ENCODE measurements around the gene PAX5.

Gene PAX5

GRCh38 chr9:36961051-36961450 lies 73.0 kb downstream of the PAX5 start:
- peak; percentile 48 for DNase-seq (ENCODE audit: low spot score)

GRCh38 chr9:36960575-36960955 lies 73.5 kb downstream of the PAX5 start:
- DNase-seq (ENCODE audit: low spot score) = peak; percentile 18

DNA sequence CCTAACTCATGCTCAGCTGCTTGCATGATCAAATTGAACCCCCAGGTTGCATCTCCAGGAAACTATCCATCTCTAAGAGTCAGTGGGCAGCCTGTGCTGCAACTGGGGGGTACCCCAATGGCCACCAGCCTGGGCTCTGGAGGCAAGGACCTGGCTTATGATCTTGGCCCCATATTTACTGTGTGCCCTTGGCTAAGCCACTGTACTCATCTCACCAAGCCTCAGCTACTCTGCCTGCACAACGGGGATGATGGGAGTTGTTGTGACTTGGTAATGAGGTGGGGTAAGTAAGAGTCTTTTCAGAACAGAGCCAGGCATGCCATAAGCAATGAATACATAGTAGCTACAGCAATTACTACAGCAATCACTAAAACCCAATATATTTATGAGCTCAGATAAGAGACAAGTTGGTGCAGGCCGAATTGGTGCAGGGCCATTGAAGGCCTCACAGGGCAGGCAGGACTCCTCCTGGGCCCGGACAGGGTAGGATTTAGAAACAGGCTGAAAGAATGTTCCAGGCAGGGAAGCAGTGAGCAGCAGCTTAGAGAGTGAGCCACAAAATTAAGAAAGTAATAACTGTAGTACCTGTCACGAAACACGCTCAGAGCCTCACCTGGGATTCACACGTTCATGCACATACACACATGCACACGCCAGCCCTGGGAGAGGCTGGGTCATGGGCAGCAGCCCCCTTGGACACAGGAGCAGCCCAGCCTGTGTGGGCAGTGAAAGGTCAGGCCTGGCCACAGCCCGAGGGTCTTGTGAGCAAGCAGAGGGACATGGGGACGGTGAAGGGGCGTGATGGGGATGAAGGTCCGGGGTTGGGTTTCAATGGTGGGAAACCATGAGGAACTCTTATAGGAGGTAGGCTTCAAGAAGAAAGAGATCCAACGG lies 74.1 kb downstream of the PAX5 start:
- peak; percentile 36 for DNase-seq (ENCODE audit: low spot score)

- DNase-seq (ENCODE audit: low spot score) = peak; percentile 21
Measured at GRCh38 chr9:36956908-36957307, 77.2 kb downstream of the PAX5 start.

DNA sequence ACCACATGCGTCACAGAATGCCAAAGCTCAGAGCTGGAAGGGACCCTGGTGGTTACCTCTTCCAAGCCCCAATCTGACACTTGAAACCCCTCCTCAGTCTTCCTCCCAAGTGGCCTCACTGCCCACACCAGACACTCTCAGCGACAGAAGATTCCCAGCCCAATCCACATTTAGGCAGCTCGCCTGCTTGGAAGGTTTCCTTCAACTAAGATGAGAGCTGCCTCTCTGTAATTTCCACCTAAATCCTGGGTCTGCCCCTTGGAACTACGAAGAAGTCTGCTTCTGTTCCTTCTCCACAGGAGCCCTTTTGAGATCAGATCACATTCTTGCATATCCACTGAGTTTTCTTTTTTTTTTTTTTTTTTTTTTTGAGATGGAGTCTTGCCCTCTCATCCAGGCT lies 83.7 kb downstream of the PAX5 start:
- no peak for DNase-seq (ENCODE audit: low spot score)

GRCh38 chr9:36949466-36949865 lies 84.6 kb downstream of the PAX5 start:
- DNase-seq (ENCODE audit: low spot score) = no peak

- DNase-seq (ENCODE audit: low spot score) = no peak
Measured at GRCh38 chr9:36948051-36948450, 86.0 kb downstream of the PAX5 start.

GRCh38 chr9:36946653-36947052 lies 87.4 kb downstream of the PAX5 start:
- no peak for DNase-seq (ENCODE audit: low spot score)

DNA sequence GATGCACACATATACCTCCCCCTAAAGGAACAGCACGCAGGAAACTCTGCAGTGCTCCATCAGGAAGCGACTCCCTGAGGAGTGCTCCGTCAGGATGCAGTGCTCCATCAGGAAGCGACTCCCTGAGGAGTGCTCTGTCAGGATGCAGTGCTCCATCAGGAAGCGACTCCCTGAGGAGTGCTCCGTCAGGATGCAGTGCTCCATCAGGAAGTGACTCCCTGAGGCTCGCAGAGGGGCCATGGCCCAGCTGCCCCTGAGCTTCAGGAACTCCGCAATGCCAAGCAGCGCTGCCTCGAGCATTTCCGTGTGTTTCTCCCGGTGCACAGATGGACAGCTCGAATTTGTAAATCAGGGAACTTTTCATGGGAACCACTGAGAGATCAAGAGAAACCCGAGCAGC lies 88.1 kb downstream of the PAX5 start:
- DNase-seq (ENCODE audit: low spot score) = no peak

- no peak for DNase-seq (ENCODE audit: low spot score)
Measured at GRCh38 chr9:36942891-36943290, 91.2 kb downstream of the PAX5 start.

DNA sequence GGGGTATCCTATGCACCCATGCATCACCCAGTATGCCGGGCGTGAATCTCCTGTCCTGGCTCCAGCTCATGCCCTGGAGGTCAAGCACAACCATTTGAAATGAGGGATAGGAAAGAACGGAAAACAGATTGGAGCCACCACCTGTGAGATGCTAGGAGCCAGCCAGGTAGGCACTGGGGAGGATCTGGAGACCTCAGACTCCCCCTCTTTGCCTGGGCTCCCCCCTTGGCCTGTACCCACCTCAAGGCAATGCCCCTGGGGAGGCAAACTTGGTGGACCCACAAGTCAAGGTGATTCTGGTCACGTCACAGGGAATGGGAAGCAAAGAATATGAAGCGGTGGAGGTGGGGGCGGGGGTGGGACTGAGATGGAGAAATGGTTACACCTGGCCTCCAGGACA lies 92.6 kb downstream of the PAX5 start:
- peak; percentile 28 for DNase-seq (ENCODE audit: low spot score)

GRCh38 chr9:36940881-36941280 lies 93.2 kb downstream of the PAX5 start:
- peak; percentile 32 for DNase-seq (ENCODE audit: low spot score)

- DNase-seq (ENCODE audit: low spot score) = peak; percentile 27
Measured at GRCh38 chr9:36940500-36940853, 93.6 kb downstream of the PAX5 start.

GRCh38 chr9:36939655-36940499 lies 94.2 kb downstream of the PAX5 start:
- peak; percentile 44 for DNase-seq (ENCODE audit: low spot score)

DNA sequence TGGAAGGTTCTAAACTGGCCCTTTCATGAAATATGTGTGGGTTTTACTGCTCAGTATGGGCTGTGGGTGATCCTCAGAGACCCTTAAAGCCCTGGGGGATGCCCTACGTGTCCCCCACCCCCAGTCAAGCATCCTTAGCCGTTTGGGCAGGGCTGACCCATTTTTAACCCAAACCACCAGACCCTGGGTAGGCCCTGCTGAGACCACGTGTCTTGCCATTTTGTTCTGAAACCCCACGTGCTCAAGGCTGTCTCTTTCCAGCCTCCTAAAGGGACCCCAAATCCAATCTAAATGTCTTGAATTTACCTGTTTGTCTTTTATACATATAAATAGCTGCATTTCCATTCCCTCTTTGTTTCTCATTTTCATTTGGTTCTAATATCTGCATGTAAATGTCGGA lies 94.9 kb downstream of the PAX5 start:
- peak; percentile 21 for DNase-seq (ENCODE audit: low spot score)

- DNase-seq (ENCODE audit: low spot score) = peak; percentile 20
Measured at GRCh38 chr9:36938617-36939016, 95.5 kb downstream of the PAX5 start.

- no peak for DNase-seq (ENCODE audit: low spot score)
Measured at GRCh38 chr9:36937951-36938350, 96.1 kb downstream of the PAX5 start.

DNA sequence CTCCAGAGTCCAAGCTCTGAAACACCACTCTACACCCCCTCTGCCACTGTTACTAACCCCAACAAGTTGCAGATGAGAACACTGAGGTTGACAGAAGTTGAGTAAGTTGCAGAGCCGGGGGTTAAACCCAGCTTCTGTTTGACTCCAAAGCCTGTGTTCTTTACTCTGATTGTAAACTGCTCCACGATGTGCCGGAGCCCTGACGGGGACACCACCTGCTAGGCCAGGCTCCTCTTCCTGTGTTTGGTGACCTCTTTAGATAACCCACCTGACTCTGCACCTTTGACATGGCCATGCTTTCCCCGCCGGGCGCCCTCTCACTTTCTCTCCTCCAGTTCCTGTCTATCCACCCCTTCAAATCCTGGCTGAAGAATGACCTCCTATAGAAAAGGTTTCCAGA lies 96.7 kb downstream of the PAX5 start:
- DNase-seq (ENCODE audit: low spot score) = peak; percentile 27

DNA sequence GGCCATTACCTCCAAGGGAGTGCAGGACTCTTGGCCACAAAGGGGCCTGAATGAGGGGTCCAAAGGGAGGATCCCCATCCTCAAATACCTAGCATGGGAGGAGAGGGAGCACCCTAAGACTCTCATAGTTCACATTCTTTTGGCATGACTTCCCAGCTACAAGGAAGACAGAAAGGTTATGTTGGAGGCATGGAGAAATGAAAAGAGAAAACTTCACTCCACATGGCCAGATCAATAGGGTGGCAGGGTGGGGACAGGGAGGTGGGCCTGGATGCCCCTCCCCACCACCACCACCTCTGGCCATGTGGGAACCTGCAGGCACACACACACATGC lies 97.6 kb downstream of the PAX5 start:
- DNase-seq (ENCODE audit: low spot score) = no peak

GRCh38 chr9:36935768-36936497 lies 98.1 kb downstream of the PAX5 start:
- DNase-seq (ENCODE audit: low spot score) = peak; percentile 23

GRCh38 chr9:36935332-36935731 lies 98.7 kb downstream of the PAX5 start:
- DNase-seq (ENCODE audit: low spot score) = peak; percentile 20

GRCh38 chr9:36934478-36935065 lies 99.5 kb downstream of the PAX5 start:
- peak; percentile 32 for DNase-seq (ENCODE audit: low spot score)

Data from ecto neural progenitor cell (in vitro differentiated cells).